ENCODE results near the gene CPEB4.
A peak's percentile ranks its signal among the peaks of the same experiment; 100 is the strongest.

The CPEB4 gene

DNA sequence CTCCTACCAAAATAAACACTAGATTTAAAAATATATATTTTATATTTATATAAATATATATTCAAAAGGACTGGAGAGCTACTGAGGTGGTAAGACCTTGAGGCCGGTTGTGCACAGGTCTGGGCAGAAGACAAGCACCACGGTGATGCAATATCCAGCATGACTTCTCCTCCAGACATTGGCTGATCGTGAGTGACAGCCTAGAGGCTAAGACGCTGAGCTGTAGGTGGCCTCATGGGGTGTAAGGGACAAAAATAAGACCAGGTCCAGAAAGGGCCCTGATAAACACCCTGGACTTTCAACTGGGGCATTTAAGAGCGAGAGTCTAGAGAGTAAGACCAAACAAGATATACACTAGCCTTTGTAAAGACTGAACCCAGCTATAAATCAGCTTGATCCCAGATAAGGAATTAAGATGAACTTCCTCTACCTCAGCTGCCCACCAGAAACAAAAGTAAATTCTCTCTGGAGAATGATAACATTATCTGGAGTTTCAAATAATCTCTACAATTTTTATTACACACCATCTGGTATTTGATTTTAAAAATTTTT, 86.6 kb downstream of the CPEB4 start:
- no peak for DNase-seq (ENCODE audit: low spot score)

DNA sequence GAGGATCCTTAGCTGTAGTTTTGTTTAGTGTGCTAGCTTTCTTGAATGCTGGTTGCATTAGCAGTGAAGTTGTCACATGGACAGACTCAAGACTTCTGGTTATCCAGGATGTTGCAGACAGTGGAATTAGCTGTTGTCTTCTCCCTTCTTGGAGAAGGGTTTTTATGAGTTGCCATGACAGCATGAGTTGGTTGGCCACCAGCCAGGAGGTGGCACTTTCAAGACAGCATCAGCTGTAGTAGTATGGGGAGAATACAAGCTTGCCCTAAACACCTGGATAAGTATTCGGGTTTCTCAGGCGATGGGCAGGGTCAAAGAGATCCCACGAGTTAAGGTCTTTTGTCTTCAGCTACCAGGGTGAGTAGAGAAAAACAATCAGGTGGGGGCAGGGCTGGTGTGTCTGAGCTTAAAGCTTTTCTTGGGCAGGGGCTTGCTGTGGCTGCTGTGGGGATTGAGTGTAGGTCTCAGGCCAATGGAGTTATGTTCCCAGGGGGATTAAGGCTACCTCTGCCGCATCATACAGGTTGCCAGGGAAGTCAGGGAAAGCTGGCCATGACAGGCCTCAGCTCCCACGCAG, 93.1 kb downstream of the CPEB4 start:
- no peak for DNase-seq (ENCODE audit: low spot score)

GRCh38 chr5:173984218-173984617, 96.1 kb downstream of the CPEB4 start:
- DNase-seq (ENCODE audit: low spot score) = peak; percentile 43

GRCh38 chr5:173988554-173989431, 100.6 kb downstream of the CPEB4 start, which contains the start of gene C5orf47:
Gene C5orf47, plus strand, starts transcription at chr5:173989170. Its CDS starts 94 bp downstream, at chr5:173989264.
- no peak for DNase-seq (ENCODE audit: low spot score)

DNA sequence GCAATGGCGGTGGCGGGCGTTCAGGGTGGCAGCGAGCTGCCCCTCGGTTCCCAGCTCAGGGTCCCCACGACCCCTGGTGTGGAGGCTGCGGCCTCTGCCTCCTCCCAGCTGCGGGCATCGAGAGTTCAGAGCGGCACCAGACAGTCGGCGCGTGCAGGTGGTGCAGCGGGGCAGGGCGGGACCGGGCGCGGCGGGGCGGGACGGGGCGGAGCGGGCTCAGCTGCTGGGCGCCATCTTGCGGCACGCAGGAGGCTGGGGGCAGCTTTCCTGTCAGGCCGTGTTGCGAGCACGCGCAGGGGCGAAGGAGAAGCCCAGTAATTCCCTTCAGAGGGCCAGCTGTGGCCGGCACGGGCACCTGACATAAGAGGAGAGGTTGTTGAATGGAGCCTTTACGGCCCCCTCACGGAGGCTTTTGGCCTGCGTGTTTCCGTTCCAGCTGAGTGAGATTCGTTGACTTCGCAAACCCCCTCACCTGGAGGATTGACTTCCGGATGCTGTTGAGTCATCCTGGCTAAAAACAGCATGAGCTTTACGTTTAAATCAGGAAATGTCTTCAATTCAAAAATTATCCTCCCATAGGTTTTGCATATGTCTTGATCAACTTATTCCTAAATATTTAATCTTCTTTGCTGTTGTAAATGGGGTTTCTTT, 101.4 kb downstream of the CPEB4 start:
- DNase-seq (ENCODE audit: low spot score) = no peak

GRCh38 chr5:173997331-173997730, 109.2 kb downstream of the CPEB4 start:
- no peak for DNase-seq (ENCODE audit: low spot score)

GRCh38 chr5:173998531-173998930, 110.4 kb downstream of the CPEB4 start:
- no peak for DNase-seq (ENCODE audit: low spot score)

GRCh38 chr5:174000076-174000475, 111.9 kb downstream of the CPEB4 start:
- no peak for DNase-seq (ENCODE audit: low spot score)

GRCh38 chr5:174003795-174004194, 115.6 kb downstream of the CPEB4 start:
- no peak for DNase-seq (ENCODE audit: low spot score)

- DNase-seq (ENCODE audit: low spot score) = no peak
Measured at GRCh38 chr5:174008922-174009321, 120.8 kb downstream of the CPEB4 start.

DNA sequence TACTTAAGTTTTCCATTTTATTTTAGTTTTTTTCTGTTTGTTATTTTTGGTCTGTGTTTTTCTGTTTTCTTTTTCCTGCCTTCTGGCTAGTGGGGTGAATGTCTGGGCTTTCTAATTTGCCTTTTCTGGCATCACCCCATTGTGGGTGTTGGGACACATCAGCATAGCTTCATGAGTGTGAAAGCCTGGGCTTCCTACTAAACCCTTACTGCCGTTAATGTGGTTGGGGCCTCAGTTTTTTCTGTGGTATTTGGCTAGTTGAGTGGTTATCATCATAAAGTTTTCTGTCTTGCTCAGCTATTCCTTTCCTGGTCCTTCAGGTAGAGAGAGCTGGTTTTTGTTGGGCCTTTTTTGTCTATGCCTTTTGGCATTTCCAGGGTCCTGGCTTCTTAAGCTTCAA, 122.2 kb downstream of the CPEB4 start:
- no peak for DNase-seq (ENCODE audit: low spot score)

- DNase-seq (ENCODE audit: low spot score) = no peak
Measured at GRCh38 chr5:174011441-174011840, 123.3 kb downstream of the CPEB4 start.

Data from RKO (cell line).